GM23338 (cell line): Measurements from ENCODE around the gene S1PR2.
"Not testable (repeated sequence)": the region's sequence is repeated elsewhere in the genome, so short reads cannot be mapped to it uniquely, and the experiment has no call there.

Experiments used
- CREB1 ChIP-seq: fragments of 250-450 bp; sonication (Bioruptor Pico); IDR thresholded peaks from 2 replicates; pipeline ENCODE4 v1.5.0; 2020; ENCODE audit warnings: low read depth, mild to moderate bottlenecking, moderate library complexity
- EZH2 ChIP-seq: fragments of 200-600 bp; sonication (generic); IDR thresholded peaks from one replicate; pipeline ENCODE4 v1.8.0; 2017; ENCODE audit warnings: antibody characterized with exemption, mild to moderate bottlenecking, low read depth; ENCODE audit not compliant: unreplicated experiment
- EZH2phosphoT487 ChIP-seq: fragments of 200-600 bp; sonication (generic); IDR thresholded peaks from one replicate; pipeline ENCODE4 v1.8.1; 2018; ENCODE audit warnings: antibody characterized with exemption; ENCODE audit not compliant: unreplicated experiment
- JUNB ChIP-seq: IDR thresholded peaks from one replicate; pipeline ENCODE4 v1.6.1; 2016; ENCODE audit warnings: antibody characterized with exemption; ENCODE audit not compliant: unreplicated experiment
- POLR2AphosphoS5 ChIP-seq: IDR thresholded peaks from 2 replicates; pipeline ENCODE4 v1.6.1; 2016; ENCODE audit warnings: antibody characterized with exemption, low read depth
- TF ChIP-seq, protein P1 (sequence below), 2 experiments: fragments of 200-600 bp in 1 of 2; sonication (generic) in 1 of 2; conservative IDR thresholded peaks; 2 replicates each; pipeline versions ENCODE4 v1.5.1 to v1.6.1; 2016 to 2017; ENCODE audit warnings: antibody characterized with exemption in 2 of 2, low read depth in 2 of 2, mild to moderate bottlenecking in 2 of 2, moderate library complexity in 1 of 2
- TF ChIP-seq, protein P2 (sequence below): IDR thresholded peaks from one replicate; pipeline ENCODE4 v1.6.1; 2018; ENCODE audit warnings: antibody characterized with exemption; ENCODE audit not compliant: unreplicated experiment

DNA sequence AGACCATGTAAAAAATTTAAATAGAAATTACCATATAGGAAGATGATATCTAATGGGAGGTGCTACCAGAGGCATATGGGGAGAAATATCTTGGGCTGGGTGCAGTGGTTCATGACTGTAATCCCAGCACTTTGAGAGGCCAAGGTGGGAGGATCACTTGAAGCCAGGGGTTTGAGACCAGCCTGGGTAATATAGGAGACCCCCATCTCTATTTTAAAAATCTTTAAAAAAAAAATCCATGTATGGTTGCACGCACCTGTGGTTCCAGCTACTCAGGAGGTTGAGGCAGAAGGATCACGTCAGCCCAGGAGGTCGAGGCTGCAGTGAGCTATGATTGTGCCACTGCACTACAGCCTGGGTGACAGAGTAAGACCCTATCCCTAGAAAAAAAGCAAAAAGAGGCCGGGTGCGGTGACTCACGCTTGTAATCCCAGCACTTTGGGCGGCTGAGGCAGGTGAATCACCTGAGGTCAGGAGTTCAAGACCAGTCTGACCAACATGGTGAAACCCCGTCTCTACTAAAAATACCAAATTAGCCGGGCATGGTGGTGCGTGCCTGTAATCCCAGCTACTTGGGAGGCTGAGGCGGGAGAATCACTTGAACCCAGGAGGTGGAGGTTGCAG, 10.8 kb upstream of the S1PR2 start:
- TF ChIP-seq, protein P1, sequence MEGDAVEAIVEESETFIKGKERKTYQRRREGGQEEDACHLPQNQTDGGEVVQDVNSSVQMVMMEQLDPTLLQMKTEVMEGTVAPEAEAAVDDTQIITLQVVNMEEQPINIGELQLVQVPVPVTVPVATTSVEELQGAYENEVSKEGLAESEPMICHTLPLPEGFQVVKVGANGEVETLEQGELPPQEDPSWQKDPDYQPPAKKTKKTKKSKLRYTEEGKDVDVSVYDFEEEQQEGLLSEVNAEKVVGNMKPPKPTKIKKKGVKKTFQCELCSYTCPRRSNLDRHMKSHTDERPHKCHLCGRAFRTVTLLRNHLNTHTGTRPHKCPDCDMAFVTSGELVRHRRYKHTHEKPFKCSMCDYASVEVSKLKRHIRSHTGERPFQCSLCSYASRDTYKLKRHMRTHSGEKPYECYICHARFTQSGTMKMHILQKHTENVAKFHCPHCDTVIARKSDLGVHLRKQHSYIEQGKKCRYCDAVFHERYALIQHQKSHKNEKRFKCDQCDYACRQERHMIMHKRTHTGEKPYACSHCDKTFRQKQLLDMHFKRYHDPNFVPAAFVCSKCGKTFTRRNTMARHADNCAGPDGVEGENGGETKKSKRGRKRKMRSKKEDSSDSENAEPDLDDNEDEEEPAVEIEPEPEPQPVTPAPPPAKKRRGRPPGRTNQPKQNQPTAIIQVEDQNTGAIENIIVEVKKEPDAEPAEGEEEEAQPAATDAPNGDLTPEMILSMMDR (conservative IDR thresholded peaks at IDR 0.05; ENCODE audit: low read depth in 2 of 2), result not testable (repeated sequence)
- not testable (repeated sequence) for TF ChIP-seq POLR2AphosphoS5; EZH2; EZH2phosphoT487; JUNB; CREB1 (CRISPR knock-in tag)
- TF ChIP-seq, protein P2, sequence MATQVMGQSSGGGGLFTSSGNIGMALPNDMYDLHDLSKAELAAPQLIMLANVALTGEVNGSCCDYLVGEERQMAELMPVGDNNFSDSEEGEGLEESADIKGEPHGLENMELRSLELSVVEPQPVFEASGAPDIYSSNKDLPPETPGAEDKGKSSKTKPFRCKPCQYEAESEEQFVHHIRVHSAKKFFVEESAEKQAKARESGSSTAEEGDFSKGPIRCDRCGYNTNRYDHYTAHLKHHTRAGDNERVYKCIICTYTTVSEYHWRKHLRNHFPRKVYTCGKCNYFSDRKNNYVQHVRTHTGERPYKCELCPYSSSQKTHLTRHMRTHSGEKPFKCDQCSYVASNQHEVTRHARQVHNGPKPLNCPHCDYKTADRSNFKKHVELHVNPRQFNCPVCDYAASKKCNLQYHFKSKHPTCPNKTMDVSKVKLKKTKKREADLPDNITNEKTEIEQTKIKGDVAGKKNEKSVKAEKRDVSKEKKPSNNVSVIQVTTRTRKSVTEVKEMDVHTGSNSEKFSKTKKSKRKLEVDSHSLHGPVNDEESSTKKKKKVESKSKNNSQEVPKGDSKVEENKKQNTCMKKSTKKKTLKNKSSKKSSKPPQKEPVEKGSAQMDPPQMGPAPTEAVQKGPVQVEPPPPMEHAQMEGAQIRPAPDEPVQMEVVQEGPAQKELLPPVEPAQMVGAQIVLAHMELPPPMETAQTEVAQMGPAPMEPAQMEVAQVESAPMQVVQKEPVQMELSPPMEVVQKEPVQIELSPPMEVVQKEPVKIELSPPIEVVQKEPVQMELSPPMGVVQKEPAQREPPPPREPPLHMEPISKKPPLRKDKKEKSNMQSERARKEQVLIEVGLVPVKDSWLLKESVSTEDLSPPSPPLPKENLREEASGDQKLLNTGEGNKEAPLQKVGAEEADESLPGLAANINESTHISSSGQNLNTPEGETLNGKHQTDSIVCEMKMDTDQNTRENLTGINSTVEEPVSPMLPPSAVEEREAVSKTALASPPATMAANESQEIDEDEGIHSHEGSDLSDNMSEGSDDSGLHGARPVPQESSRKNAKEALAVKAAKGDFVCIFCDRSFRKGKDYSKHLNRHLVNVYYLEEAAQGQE, result not testable (repeated sequence)
